Mesenchymal stem cell (in vitro differentiated cells and primary cell): ENCODE results near the gene COL23A1.
A peak's percentile ranks its signal among the peaks of the same experiment; 100 is the strongest.

ENCODE experiments used
- DNase-seq: peaks from one replicate; pipeline ENCODE4 v3.0.0-alpha.2; 2013
- H2AFZ ChIP-seq: one replicate; pipeline ENCODE4 v1.6.1; 2013; ENCODE audit warnings: low read depth, mild to moderate bottlenecking, control low read depth, inconsistent platforms, low read length, moderate library complexity
- H2AK5ac ChIP-seq: 2 replicates; pipeline ENCODE4 v1.6.1; 2013; ENCODE audit warnings: low read length, moderate library complexity, mild to moderate bottlenecking, inconsistent platforms; ENCODE audit not compliant: severe bottlenecking
- H2BK120ac ChIP-seq: one replicate; pipeline ENCODE4 v1.6.1; 2013; ENCODE audit warnings: low read depth, mild to moderate bottlenecking, inconsistent platforms, low read length, moderate library complexity
- H2BK12ac ChIP-seq, 2 experiments: one replicate each; pipeline ENCODE4 v1.6.1; 2013; ENCODE audit warnings: inconsistent platforms in 2 of 2, low read length in 2 of 2, mild to moderate bottlenecking in 2 of 2, moderate library complexity in 2 of 2, control low read depth in 1 of 2
- H2BK15ac ChIP-seq: one replicate; pipeline ENCODE4 v1.6.1; 2013; ENCODE audit warnings: mild to moderate bottlenecking, low read depth, inconsistent platforms; ENCODE audit not compliant: poor library complexity, severe bottlenecking
- H2BK5ac ChIP-seq: 2 replicates; pipeline ENCODE4 v1.6.1; 2013; ENCODE audit warnings: low read depth, mild to moderate bottlenecking, low read length, control low read depth, inconsistent platforms; ENCODE audit not compliant: poor library complexity, severe bottlenecking
- H3K14ac ChIP-seq, 2 experiments: one replicate each; pipeline ENCODE4 v1.6.1; 2013; ENCODE audit warnings: inconsistent platforms in 2 of 2, low read length in 2 of 2, control low read depth in 1 of 2, mild to moderate bottlenecking in 1 of 2, moderate library complexity in 1 of 2
- H3K18ac ChIP-seq, 2 experiments: one replicate each; pipeline ENCODE4 v1.6.1; 2013; ENCODE audit warnings: inconsistent platforms in 2 of 2, low read length in 2 of 2, control low read depth in 1 of 2, low read depth in 1 of 2, mild to moderate bottlenecking in 1 of 2
- H3K23ac ChIP-seq, 2 experiments: one replicate each; pipeline ENCODE4 v1.6.1; 2013; ENCODE audit warnings: inconsistent platforms in 2 of 2, low read length in 2 of 2, mild to moderate bottlenecking in 2 of 2, moderate library complexity in 2 of 2, control low read depth in 1 of 2
- H3K27ac ChIP-seq: 2 replicates; pipeline ENCODE4 v1.5.1; 2013; ENCODE audit warnings: mild to moderate bottlenecking, moderate library complexity, low read length, control low read depth, inconsistent platforms; ENCODE audit not compliant: poor library complexity, severe bottlenecking
- H3K27me3 ChIP-seq, 2 experiments: 2 replicates each; pipeline versions ENCODE4 v1.6.1 to v1.7.0; 2013; ENCODE audit warnings: low read length in 2 of 2, mild to moderate bottlenecking in 2 of 2, moderate library complexity in 2 of 2, control low read depth in 1 of 2, inconsistent platforms in 1 of 2; ENCODE audit not compliant: control insufficient read depth in 1 of 2, insufficient read depth in 1 of 2
- H3K36me3 ChIP-seq, 2 experiments: 2 replicates each; pipeline versions ENCODE4 v1.6.1 to v1.7.0; 2013; ENCODE audit warnings: low read length in 2 of 2, control low read depth in 1 of 2, inconsistent platforms in 1 of 2, low read depth in 1 of 2, mild to moderate bottlenecking in 1 of 2; ENCODE audit not compliant: insufficient read depth in 2 of 2, control insufficient read depth in 1 of 2
- H3K4ac ChIP-seq, 2 experiments: one replicate each; pipeline ENCODE4 v1.6.1; 2013; ENCODE audit warnings: inconsistent platforms in 2 of 2, low read length in 2 of 2, mild to moderate bottlenecking in 2 of 2, moderate library complexity in 2 of 2, control low read depth in 1 of 2, low read depth in 1 of 2
- H3K4me1 ChIP-seq: 2 replicates; pipeline ENCODE4 v1.6.1; 2013; ENCODE audit warnings: low read depth, low read length, control low read depth; ENCODE audit not compliant: control insufficient read depth, insufficient read depth
- H3K4me2 ChIP-seq: 2 replicates; pipeline ENCODE4 v1.6.1; 2013; ENCODE audit warnings: low read length, mild to moderate bottlenecking, inconsistent platforms; ENCODE audit not compliant: poor library complexity, severe bottlenecking
- H3K4me3 ChIP-seq, 2 experiments: 2 replicates each; pipeline versions ENCODE4 v1.5.1 to v1.7.0; 2013; ENCODE audit warnings: low read length in 2 of 2, mild to moderate bottlenecking in 2 of 2, control low read depth in 1 of 2, low read depth in 1 of 2; ENCODE audit not compliant: insufficient read depth in 1 of 2
- H3K79me1 ChIP-seq: replicated peaks from 2 replicates; pipeline ENCODE4 v1.6.1; 2013; ENCODE audit warnings: mild to moderate bottlenecking, control low read depth, low read length, inconsistent platforms; ENCODE audit not compliant: poor library complexity, severe bottlenecking
- H3K9ac ChIP-seq: 2 replicates; pipeline ENCODE4 v1.7.0; 2013; ENCODE audit warnings: mild to moderate bottlenecking, low read length, moderate library complexity
- H3K9me3 ChIP-seq: 2 replicates; pipeline ENCODE4 v1.7.0; 2013; ENCODE audit warnings: mild to moderate bottlenecking, low read length; ENCODE audit not compliant: control insufficient read depth
- H4K8ac ChIP-seq: one replicate; pipeline ENCODE4 v1.6.1; 2013; ENCODE audit warnings: inconsistent platforms, mild to moderate bottlenecking, low read length, moderate library complexity
- H4K91ac ChIP-seq: one replicate; pipeline ENCODE4 v1.6.1; 2013; ENCODE audit warnings: mild to moderate bottlenecking, low read length, inconsistent platforms
- WGBS: methylation state at CpG from one replicate; pipeline ENCODE4 v1.1.7; 2013; ENCODE audit warnings: mixed read lengths; 5-methylcytosine and 5-hydroxymethylcytosine counted together

The COL23A1 gene

GRCh38 chr5:178476972-178477754 lies 113.0 kb downstream of the COL23A1 start:
- Histone ChIP-seq H2BK15ac (no peak overlapping the region), H4K91ac (no peak overlapping the region), H2BK12ac (no peak overlapping the region), H3K36me3 (no peaks in the 10 kb centered on the region), H3K23ac (no peak overlapping the region), H2AFZ (no peak overlapping the region), H3K27ac (no peak overlapping the region), H3K18ac (no peak overlapping the region), H3K27me3 (peaks cover 0 to 15% of the 10 kb centered on the region in 2 experiments), H3K14ac (no peak overlapping the region), H3K4me2 (no peak overlapping the region), H3K4me3 (no peak overlapping the region), H2BK120ac (no peak overlapping the region), H3K9me3 (peaks cover 13% of the 10 kb centered on the region), H3K4ac (no peak overlapping the region), H3K9ac (no peak overlapping the region), H2AK5ac (no peak overlapping the region), H3K4me1 (no peaks in the 10 kb centered on the region), H3K79me1 (no peaks in the 10 kb centered on the region), H2BK5ac (no peak overlapping the region), H4K8ac (no peak overlapping the region)
- 65% methylated on average over 12 of the region's 12 CpGs for whole genome bisulfite sequencing
- peak; percentile 30 for DNase-seq

- no peak for DNase-seq
- Histone ChIP-seq H3K18ac (no peak overlapping the region), H3K36me3 (no peaks in the 10 kb centered on the region), H4K91ac (no peak overlapping the region), H2AFZ (no peak overlapping the region), H3K27me3 (peaks cover 0 to 15% of the 10 kb centered on the region in 2 experiments), H4K8ac (no peak overlapping the region), H3K14ac (no peak overlapping the region), H3K4me3 (no peak overlapping the region), H2BK12ac (no peak overlapping the region), H3K27ac (no peak overlapping the region), H2BK5ac (no peak overlapping the region), H3K9me3 (peaks cover 13% of the 10 kb centered on the region), H2AK5ac (no peak overlapping the region), H2BK120ac (no peak overlapping the region), H3K4me2 (no peak overlapping the region), H3K79me1 (no peaks in the 10 kb centered on the region), H3K23ac (no peak overlapping the region), H3K4ac (no peak overlapping the region), H2BK15ac (no peak overlapping the region), H3K9ac (no peak overlapping the region), H3K4me1 (no peaks in the 10 kb centered on the region)
- 91% methylated on average over 8 of the region's 8 CpGs for WGBS
Observed at GRCh38 chr5:178476531-178476930, 113.7 kb downstream of the COL23A1 start.

GRCh38 chr5:178475422-178475821 lies 114.8 kb downstream of the COL23A1 start:
- H2BK15ac ChIP-seq = no peak overlapping the region
- H3K14ac ChIP-seq = no peak overlapping the region
- H3K9me3 ChIP-seq = peaks cover 13% of the 10 kb centered on the region
- H4K91ac ChIP-seq = no peak overlapping the region
- no peak overlapping the region for H3K27ac ChIP-seq
- no peaks in the 10 kb centered on the region for H3K4me1 ChIP-seq
- H4K8ac ChIP-seq = no peak overlapping the region
- H3K79me1 ChIP-seq = no peaks in the 10 kb centered on the region
- H2AFZ ChIP-seq = no peak overlapping the region
- no peak overlapping the region for H3K4me2 ChIP-seq
- H2BK120ac ChIP-seq = no peak overlapping the region
- H3K4me3 ChIP-seq = no peak overlapping the region
- 92% methylated on average over 4 of the region's 5 CpGs for WGBS
- no peak for DNase-seq
- H2BK5ac ChIP-seq = no peak overlapping the region
- H3K4ac ChIP-seq = no peak overlapping the region
- peak overlapping the region in 1 of 2 experiments; percentile 18 for H2BK12ac ChIP-seq
- no peaks in the 10 kb centered on the region for H3K36me3 ChIP-seq
- H3K27me3 ChIP-seq = peaks cover 0 to 19% of the 10 kb centered on the region in 2 experiments
- H3K9ac ChIP-seq = no peak overlapping the region
- H2AK5ac ChIP-seq = no peak overlapping the region
- H3K23ac ChIP-seq = no peak overlapping the region
- H3K18ac ChIP-seq = no peak overlapping the region

GRCh38 chr5:178474562-178475184 lies 115.5 kb downstream of the COL23A1 start:
- DNase-seq = no peak
- Histone ChIP-seq H2BK12ac (no peak overlapping the region), H4K8ac (no peak overlapping the region), H3K4me2 (no peak overlapping the region), H2BK120ac (no peak overlapping the region), H2AFZ (no peak overlapping the region), H2BK15ac (no peak overlapping the region), H3K4ac (no peak overlapping the region), H3K4me1 (no peaks in the 10 kb centered on the region), H3K36me3 (no peaks in the 10 kb centered on the region), H2BK5ac (no peak overlapping the region), H2AK5ac (no peak overlapping the region), H4K91ac (no peak overlapping the region), H3K23ac (no peak overlapping the region), H3K14ac (no peak overlapping the region), H3K9ac (no peak overlapping the region), H3K79me1 (no peaks in the 10 kb centered on the region), H3K4me3 (no peak overlapping the region), H3K27me3 (peaks cover 0 to 23% of the 10 kb centered on the region in 2 experiments), H3K27ac (no peak overlapping the region), H3K18ac (no peak overlapping the region), H3K9me3 (peaks cover 13% of the 10 kb centered on the region)
- 85% methylated on average over 7 of the region's 7 CpGs for WGBS
